ENCODE data around the gene GNPDA1.

The GNPDA1 gene

GRCh38 chr5:141957367-141957996 lies 55.3 kb downstream of the GNPDA1 start:
- DNase-seq (ENCODE audit: low read depth in 2 of 2): no peak

GRCh38 chr5:141954194-141954593 lies 58.6 kb downstream of the GNPDA1 start:
- DNase-seq (ENCODE audit: low read depth in 2 of 2): no peak

GRCh38 chr5:141952020-141952419 lies 60.8 kb downstream of the GNPDA1 start:
- DNase-seq (ENCODE audit: low read depth in 2 of 2): no peak

- DNase-seq (ENCODE audit: low read depth in 2 of 2): no peak
These were observed 61.5 kb downstream of the GNPDA1 start for GRCh38 chr5:141951332-141951781.
